ENCODE results near the gene PSMD13. TPM values are rescaled to one million over a fixed set of nuclear protein-coding genes. Genes with fewer than 3 reads are reported as not detected.

The PSMD13 gene
- polyA plus RNA-seq, 1 experiment = 187 TPM

DNA sequence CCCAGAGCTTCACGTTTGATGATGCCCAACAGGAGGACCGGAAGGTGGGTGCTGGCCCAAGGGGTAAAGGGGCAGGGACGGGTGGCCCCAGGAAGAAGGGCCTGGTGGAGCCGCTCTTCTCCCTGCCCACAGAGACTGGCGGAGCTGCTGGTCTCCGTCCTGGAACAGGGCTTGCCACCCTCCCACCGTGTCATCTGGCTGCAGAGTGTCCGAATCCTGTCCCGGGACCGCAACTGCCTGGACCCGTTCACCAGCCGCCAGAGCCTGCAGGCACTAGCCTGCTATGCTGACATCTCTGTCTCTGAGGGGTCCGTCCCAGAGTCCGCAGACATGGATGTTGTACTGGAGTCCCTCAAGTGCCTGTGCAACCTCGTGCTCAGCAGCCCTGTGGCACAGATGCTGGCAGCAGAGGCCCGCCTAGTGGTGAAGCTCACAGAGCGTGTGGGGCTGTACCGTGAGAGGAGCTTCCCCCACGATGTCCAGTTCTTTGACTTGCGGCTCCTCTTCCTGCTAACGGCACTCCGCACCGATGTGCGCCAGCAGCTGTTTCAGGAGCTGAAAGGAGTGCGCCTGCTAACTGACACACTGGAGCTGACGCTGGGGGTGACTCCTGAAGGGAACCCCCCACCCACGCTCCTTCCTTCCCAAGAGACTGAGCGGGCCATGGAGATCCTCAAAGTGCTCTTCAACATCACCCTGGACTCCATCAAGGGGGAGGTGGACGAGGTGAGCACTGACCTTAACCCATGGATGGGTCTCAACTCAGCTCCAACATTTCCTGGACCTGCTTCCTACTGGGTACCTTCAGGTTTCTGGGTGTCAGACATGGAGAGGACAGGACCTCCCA is 27.3 kb upstream of the PSMD13 start:
- Histone ChIP-seq H3K4me3 (ENCODE audit: low read depth, low read length) (peak overlapping the region; percentile 96), H3K36me3 (ENCODE audit: control insufficient read depth, insufficient read depth, low read length) (peaks cover 54% of the 10 kb centered on the region), H3K27me3 (ENCODE audit: control insufficient read depth, insufficient read depth, low read length) (no peaks in the 10 kb centered on the region)
- no peak for DNase-seq (ENCODE audit: low read depth)
- ChIA-PET POLR2A (no interaction called here), CTCF (interaction anchor here (1.3 to 1.6 kb wide), 2 partner anchors 236 to 239 kb away, joined by 3 read pairs; no protein-coding TSS in a partner anchor)
- TF ChIP-seq, protein P1, sequence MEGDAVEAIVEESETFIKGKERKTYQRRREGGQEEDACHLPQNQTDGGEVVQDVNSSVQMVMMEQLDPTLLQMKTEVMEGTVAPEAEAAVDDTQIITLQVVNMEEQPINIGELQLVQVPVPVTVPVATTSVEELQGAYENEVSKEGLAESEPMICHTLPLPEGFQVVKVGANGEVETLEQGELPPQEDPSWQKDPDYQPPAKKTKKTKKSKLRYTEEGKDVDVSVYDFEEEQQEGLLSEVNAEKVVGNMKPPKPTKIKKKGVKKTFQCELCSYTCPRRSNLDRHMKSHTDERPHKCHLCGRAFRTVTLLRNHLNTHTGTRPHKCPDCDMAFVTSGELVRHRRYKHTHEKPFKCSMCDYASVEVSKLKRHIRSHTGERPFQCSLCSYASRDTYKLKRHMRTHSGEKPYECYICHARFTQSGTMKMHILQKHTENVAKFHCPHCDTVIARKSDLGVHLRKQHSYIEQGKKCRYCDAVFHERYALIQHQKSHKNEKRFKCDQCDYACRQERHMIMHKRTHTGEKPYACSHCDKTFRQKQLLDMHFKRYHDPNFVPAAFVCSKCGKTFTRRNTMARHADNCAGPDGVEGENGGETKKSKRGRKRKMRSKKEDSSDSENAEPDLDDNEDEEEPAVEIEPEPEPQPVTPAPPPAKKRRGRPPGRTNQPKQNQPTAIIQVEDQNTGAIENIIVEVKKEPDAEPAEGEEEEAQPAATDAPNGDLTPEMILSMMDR (IDR thresholded peaks at IDR 0.05; ENCODE audit: insufficient read depth, low read depth, low read length) = no peak

DNA sequence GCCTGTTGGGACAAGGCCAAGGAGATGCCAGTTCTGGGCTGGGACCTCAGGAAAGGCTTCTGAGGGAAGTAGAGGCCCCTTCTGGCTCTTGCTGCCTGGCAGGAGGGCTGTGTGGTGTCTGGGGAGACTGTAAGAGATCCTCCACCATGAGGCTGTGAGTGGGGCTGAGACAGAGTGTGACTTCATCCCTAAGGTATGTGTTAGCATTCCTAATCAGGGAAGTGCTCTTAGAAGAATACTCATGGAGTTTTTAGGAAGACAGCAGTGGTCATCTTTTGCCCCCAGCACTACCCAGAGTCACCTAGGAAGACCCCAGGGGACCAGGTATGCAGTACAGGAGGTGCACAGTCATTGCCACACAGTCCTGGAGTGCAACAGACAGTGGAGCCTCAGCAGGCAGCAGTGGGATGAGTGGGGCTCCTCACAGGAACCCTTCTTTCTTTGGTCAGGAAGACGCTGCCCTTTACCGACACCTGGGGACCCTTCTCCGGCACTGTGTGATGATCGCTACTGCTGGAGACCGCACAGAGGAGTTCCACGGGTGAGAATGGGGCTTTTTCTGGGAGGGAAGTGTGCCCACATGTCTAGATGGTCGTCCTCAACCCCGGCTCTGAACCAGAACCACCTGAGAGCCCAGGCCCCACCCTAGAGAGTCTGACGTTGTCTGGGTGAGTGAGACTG is 26.5 kb upstream of the PSMD13 start:
- Histone ChIP-seq H3K4me3 (ENCODE audit: low read depth, low read length) (peak overlapping the region; percentile 96), H3K36me3 (ENCODE audit: control insufficient read depth, insufficient read depth, low read length) (peaks cover 50% of the 10 kb centered on the region), H3K27me3 (ENCODE audit: control insufficient read depth, insufficient read depth, low read length) (no peaks in the 10 kb centered on the region)
- POLR2A ChIA-PET = no interaction called here
- TF ChIP-seq, protein P1 (IDR thresholded peaks at IDR 0.05; ENCODE audit: insufficient read depth, low read depth, low read length) = no peak
- CTCF ChIA-PET = interaction anchor here (1.3 kb wide), 1 partner anchor 238 kb away, joined by 3 read pairs; no protein-coding TSS in a partner anchor
- peak; percentile 57 for DNase-seq (ENCODE audit: low read depth)

DNA sequence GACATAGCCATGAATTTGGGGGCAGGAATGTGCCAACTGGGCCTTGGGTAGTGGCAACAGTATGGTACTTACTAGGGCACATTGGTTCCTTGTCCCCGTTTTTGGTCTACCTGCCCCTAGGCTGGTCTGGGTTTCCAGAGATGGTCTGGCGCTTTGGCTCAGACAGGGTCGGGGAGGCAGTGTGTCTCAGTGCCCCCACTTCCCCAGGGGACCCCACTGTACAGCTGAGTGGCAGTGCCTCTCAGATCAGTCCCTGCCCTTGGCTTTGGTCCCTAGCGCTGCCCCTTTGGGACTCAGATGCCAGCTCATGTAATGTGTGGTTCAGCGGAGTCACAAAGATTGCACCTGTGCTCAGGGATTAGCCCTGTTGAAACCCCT is 26.0 kb upstream of the PSMD13 start:
- TF ChIP-seq, protein P1 (IDR thresholded peaks at IDR 0.05; ENCODE audit: insufficient read depth, low read depth, low read length) = no peak
- DNase-seq (ENCODE audit: low read depth) = no peak
- peaks cover 49% of the 10 kb centered on the region for H3K36me3 ChIP-seq (ENCODE audit: control insufficient read depth, insufficient read depth, low read length)
- H3K4me3 ChIP-seq (ENCODE audit: low read depth, low read length) = no peak overlapping the region
- POLR2A ChIA-PET = no interaction called here
- CTCF ChIA-PET = no interaction called here
- H3K27me3 ChIP-seq (ENCODE audit: control insufficient read depth, insufficient read depth, low read length) = no peaks in the 10 kb centered on the region

DNA sequence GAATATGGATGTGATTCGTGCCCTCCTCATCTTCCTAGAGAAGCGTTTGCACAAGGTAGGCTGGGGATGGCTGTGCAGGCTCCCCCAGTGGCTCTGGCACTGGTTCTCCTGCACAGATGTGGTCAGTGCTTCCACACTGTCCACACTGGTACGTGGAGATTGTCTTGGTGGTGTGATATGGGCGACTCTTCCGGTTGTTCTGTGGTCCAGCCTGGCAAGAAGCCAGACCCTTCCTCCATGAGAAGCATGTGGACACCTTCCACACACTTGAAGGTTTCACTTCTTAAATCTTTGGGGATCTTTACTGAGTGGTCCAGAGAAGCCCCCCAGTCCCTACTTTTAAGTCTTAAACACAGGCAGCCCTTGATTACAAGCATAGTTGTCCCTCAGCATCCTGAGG is 25.5 kb upstream of the PSMD13 start:
- Histone ChIP-seq H3K4me3 (ENCODE audit: low read depth, low read length) (no peak overlapping the region), H3K27me3 (ENCODE audit: control insufficient read depth, insufficient read depth, low read length) (no peaks in the 10 kb centered on the region), H3K36me3 (ENCODE audit: control insufficient read depth, insufficient read depth, low read length) (peaks cover 52% of the 10 kb centered on the region)
- TF ChIP-seq, protein P1 (IDR thresholded peaks at IDR 0.05; ENCODE audit: insufficient read depth, low read depth, low read length) = no peak
- POLR2A ChIA-PET = no interaction called here
- CTCF ChIA-PET = interaction anchor here (1.3 kb wide), 1 partner anchor 16 kb away, joined by 3 read pairs; no protein-coding TSS in a partner anchor
- no peak for DNase-seq (ENCODE audit: low read depth)

DNA sequence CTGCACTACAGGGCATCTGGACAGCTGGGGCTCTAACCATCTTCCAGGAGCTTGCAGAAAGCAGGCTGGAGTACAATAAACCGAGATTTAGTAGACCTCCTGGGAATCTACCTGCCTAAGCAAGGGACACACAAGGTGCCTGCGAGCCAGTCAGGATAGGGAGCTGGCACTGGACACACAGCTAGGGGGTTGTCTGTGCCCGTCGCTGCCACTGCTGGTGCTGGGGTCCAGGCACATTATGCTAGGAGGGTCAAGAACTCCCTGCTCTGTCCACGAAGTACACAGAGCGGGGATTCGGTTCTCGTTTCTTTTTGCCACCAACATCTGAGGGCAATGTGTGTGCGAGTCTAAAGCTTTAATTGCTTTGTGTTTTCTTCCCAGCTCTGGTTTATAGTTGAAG is 25.0 kb upstream of the PSMD13 start:
- TF ChIP-seq, protein P1 (IDR thresholded peaks at IDR 0.05; ENCODE audit: insufficient read depth, low read depth, low read length) = no peak
- ChIA-PET POLR2A (no interaction called here), CTCF (interaction anchor here (1.3 kb wide), 1 partner anchor 16 kb away, joined by 3 read pairs; no protein-coding TSS in a partner anchor)
- no peak for DNase-seq (ENCODE audit: low read depth)
- Histone ChIP-seq H3K27me3 (ENCODE audit: control insufficient read depth, insufficient read depth, low read length) (no peaks in the 10 kb centered on the region), H3K4me3 (ENCODE audit: low read depth, low read length) (no peak overlapping the region), H3K36me3 (ENCODE audit: control insufficient read depth, insufficient read depth, low read length) (peaks cover 52% of the 10 kb centered on the region)
